Fibroblast of skin of right biceps (primary cell): Measurements from ENCODE around the gene TSC2.
"Not testable (repeated sequence)": the region's sequence is repeated elsewhere in the genome, so short reads cannot be mapped to it uniquely, and the experiment has no call there.

Source experiments
- DNase-seq: peaks from one replicate; pipeline ENCODE4 v3.0.0-alpha.2; 2013

Gene TSC2

GRCh38 chr16:2124694-2125444 lies 77.1 kb downstream of the TSC2 start:
- DNase-seq: peak; percentile 90

- not testable (repeated sequence) for DNase-seq
Observed at GRCh38 chr16:2125609-2126008, 77.8 kb downstream of the TSC2 start.

- not testable (repeated sequence) for DNase-seq
Observed at GRCh38 chr16:2126161-2126743, 78.5 kb downstream of the TSC2 start.

- DNase-seq: not testable (repeated sequence)
Observed at GRCh38 chr16:2126928-2127556, 79.3 kb downstream of the TSC2 start.

- DNase-seq: peak; percentile 75
Observed at GRCh38 chr16:2127630-2128280, 80.0 kb downstream of the TSC2 start.

GRCh38 chr16:2129251-2129650 lies 81.5 kb downstream of the TSC2 start:
- peak; percentile 40 for DNase-seq

- DNase-seq: not testable (repeated sequence)
Observed at GRCh38 chr16:2129890-2130447, 82.2 kb downstream of the TSC2 start.

- not testable (repeated sequence) for DNase-seq
Observed at GRCh38 chr16:2133797-2134196, 86.0 kb downstream of the TSC2 start.

GRCh38 chr16:2135071-2135470 lies 87.3 kb downstream of the TSC2 start:
- not testable (repeated sequence) for DNase-seq

GRCh38 chr16:2135770-2136490 lies 88.1 kb downstream of the TSC2 start, which contains the start of gene PKD1:
Gene PKD1, minus strand, starts transcription at chr16:2135898. Its CDS starts 209 bp downstream, at chr16:2135689.
- peak; percentile 90 for DNase-seq
